Activated CD8-positive, alpha-beta T cell treated with anti-CD3 and anti-CD28 coated beads, Interleukin-2, amount 10 ng/mL, durations not matched to agents 7 days and 5 days (primary cell): ENCODE data around the gene ACYP2. TPM values are rescaled to one million over a fixed set of nuclear protein-coding genes. Genes with fewer than 3 reads are reported as not detected.
"Not testable (repeated sequence)": the region's sequence is repeated elsewhere in the genome, so short reads cannot be mapped to it uniquely, and the experiment has no call there.

ENCODE experiments used
- ATAC-seq: fragments of 150-1000 bp; cut with Tn5 transposase; one replicate; pipeline ENCODE4 v1.10.0; 2021; ENCODE audit warnings: moderate library complexity
- CTCF ChIA-PET: fragments of 350-600 bp; sonication (Branson Sonifier 250); formaldehyde crosslinking; loops from one replicate; lab custom pipeline; 2021; ENCODE audit warnings: antibody characterized with exemption; lab: Charles Lee
- POLR2A ChIA-PET: fragments of 350-600 bp; sonication (Branson Sonifier 250); formaldehyde crosslinking; loops from one replicate; lab custom pipeline; 2021; ENCODE audit warnings: antibody characterized with exemption; lab: Charles Lee
- DNase-seq: peaks from one replicate; pipeline ENCODE4 v3.0.0-alpha.2; 2020
- H3K27ac Mint-ChIP-seq: one replicate; pipeline ENCODE4 v1.8.0; 2021; ENCODE audit warnings: mild to moderate bottlenecking, mixed read lengths
- H3K27me3 Mint-ChIP-seq: one replicate; pipeline ENCODE4 v1.8.0; 2021; ENCODE audit warnings: low read depth, mixed read lengths
- H3K36me3 Mint-ChIP-seq: one replicate; pipeline ENCODE4 v1.8.0; 2021; ENCODE audit warnings: low read depth, mixed read lengths
- H3K4me1 Mint-ChIP-seq: one replicate; pipeline ENCODE4 v1.8.0; 2021; ENCODE audit warnings: low read depth, mixed read lengths
- H3K4me3 Mint-ChIP-seq: one replicate; pipeline ENCODE4 v1.8.0; 2021; ENCODE audit warnings: mild to moderate bottlenecking, mixed read lengths
- H3K9me3 Mint-ChIP-seq: one replicate; pipeline ENCODE4 v1.8.0; 2022; ENCODE audit warnings: mixed read lengths; ENCODE audit not compliant: insufficient read depth
- total RNA-seq, 2 experiments: library from RNA; stranded (reverse); gene quantifications; one replicate each; pipeline ENCODE4 v1.2.3, GENCODE V29; 2021

Gene ACYP2
- total RNA-seq, 2 experiments from 2014 or later, result 9.0 to 9.6 TPM

DNA sequence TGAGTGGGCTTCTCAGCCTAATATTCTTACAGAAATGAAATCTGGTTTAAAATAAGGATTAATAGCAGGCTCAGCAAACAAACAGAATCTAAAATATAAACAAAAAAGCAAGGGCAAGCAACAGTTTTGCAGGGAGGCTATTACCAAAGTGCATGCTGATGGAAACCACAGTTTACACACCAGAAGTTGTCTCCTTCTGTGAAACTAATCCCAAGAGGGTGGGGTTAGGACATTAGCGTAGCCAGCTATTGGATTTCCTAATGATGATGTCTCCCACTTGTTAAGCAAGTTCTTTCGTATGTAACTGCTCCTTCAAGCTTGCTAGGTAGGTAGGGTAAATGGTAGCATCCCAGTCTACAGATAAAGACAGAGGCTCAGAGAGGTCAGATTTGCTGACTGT, 205.6 kb downstream of the ACYP2 start:
- H3K4me1 Mint-ChIP-seq, result no peaks in the 10 kb centered on the region
- ChIA-PET CTCF (no interaction called here), POLR2A (no interaction called here)
- H3K36me3 Mint-ChIP-seq, result no peaks in the 10 kb centered on the region
- DNase-seq, result no peak
- no peak overlapping the region for H3K27ac Mint-ChIP-seq
- peaks cover 9% of the 10 kb centered on the region for H3K27me3 Mint-ChIP-seq
- ATAC-seq, result no peak
- H3K4me3 Mint-ChIP-seq, result no peak overlapping the region
- no peaks in the 10 kb centered on the region for H3K9me3 Mint-ChIP-seq

DNA sequence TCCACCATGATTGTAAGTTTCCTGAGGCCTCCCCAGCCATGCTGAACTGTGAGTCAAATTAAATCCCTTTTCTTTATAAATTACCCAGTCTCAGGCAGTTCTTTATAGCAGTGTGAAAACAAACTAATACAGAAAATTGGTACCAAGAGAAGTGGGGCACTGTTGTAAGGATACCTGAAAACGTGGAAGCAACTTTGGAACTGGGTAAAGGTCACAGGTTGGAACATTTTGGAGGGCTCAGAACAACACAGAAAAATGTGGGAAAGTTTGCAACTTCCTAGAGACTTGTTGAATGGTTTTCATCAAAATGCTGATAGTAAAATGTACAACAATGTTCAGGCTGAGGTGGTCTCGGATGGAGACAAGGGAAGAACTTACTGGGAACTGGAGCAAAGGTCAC, 209.1 kb downstream of the ACYP2 start:
- H3K4me1 Mint-ChIP-seq, DNase-seq, H3K9me3 Mint-ChIP-seq, ATAC-seq, H3K27me3 Mint-ChIP-seq, CTCF ChIA-PET, H3K4me3 Mint-ChIP-seq, H3K36me3 Mint-ChIP-seq, H3K27ac Mint-ChIP-seq, POLR2A ChIA-PET: not testable (repeated sequence)

DNA sequence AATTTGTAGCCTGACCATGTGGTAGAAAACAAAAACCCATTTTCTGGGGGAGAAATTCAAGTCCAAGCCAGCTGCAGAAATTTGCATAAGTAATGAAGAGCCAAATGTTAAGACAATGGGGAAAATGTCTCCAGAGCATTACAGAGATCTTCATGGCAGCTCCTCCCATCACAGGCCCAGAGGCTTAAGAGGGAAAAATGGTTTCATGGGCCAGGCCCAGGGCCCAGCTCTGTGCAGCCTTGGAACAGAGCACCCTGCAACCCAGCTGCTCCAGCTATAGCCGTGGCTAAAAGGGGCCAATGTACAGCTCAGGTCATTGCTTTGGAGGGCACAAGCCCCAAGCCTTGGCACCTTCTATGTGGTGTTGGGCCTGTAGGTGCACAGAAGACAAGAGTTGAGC, 209.7 kb downstream of the ACYP2 start:
- Mint-ChIP-seq H3K27me3 (peaks cover 11% of the 10 kb centered on the region), H3K4me1 (peaks cover 3% of the 10 kb centered on the region), H3K4me3 (no peak overlapping the region), H3K36me3 (no peaks in the 10 kb centered on the region), H3K9me3 (no peaks in the 10 kb centered on the region), H3K27ac (no peak overlapping the region)
- POLR2A ChIA-PET, result no interaction called here
- no peak for ATAC-seq
- CTCF ChIA-PET, result no interaction called here
- no peak for DNase-seq

DNA sequence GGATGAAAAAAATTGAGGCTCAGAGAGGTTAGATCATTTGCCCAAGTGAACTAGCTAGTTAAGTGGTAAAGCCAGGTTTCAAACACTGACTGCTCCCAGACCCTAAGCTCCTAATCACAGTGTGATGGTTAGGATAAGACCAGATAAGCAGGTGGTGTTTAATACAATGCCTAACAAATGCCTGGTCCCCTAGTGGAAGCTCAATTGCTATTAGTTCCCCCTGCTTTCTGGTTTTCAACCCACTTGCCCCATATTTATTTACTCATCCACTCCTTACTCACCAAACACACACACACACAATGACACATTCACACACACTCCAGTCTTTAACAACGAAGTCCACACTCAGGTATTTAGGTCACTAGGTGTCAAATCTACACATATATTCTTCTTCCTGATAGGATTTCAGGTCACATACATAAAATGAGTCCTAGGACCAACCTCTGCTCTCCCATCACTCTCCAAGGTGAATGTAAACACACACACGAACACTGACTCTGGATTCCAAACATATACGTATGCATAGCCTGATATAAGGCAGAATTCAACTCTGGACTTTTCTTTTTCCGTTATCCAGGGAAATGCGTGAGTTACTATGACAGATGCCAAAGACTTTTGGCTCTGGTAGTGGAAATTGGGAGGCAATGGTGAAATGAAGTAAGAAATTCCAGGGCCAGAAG, 214.2 kb downstream of the ACYP2 start:
- peak overlapping the region; percentile 79 for H3K4me3 Mint-ChIP-seq
- no peak overlapping the region for H3K27ac Mint-ChIP-seq
- H3K9me3 Mint-ChIP-seq, result no peaks in the 10 kb centered on the region
- DNase-seq, result no peak
- peaks cover 14% of the 10 kb centered on the region for H3K4me1 Mint-ChIP-seq
- ChIA-PET POLR2A (no interaction called here), CTCF (interaction anchor here (0.6 to 1.3 kb wide), 2 partner anchors 18 to 203 kb away, joined by 3 read pairs; no protein-coding TSS in a partner anchor)
- no peak for ATAC-seq
- no peaks in the 10 kb centered on the region for H3K36me3 Mint-ChIP-seq
- H3K27me3 Mint-ChIP-seq, result peaks cover 21% of the 10 kb centered on the region

DNA sequence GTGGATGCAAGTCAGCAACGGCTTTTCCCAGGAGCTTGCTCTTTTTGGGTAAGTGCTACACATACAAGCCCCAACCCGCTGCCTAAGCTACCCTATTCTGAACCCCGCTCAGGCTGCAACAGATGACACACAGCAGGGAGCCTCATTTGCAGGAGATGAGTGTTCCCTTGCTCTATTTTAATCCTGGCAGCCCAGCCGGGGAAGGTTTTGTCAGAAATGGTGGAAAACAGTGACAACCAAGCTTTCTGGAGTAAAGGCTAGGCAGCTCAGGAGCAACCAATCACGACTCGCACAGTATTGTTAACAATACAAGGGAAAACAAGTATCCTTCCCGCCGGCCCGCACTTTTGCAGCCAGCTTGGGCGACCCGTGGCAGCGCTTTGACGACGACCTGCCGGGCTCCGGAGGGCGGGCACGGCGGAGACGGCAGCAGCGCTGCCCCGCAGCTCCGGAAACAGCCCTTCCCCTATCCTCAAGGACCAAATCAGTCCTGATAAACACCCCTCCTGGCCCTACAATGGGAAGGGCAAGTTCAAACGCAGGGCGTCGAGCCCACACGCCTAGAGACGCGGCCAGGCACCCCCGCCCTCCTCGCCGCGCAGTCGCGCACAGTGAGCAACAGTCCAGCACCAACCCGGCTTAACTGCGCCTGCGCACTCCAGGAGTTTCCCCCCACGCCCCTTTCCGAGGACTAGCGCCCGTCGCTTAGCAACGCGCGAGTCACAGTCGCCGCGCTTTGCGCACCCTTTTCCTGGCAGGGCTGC, 214.9 kb downstream of the ACYP2 start:
- H3K27me3 Mint-ChIP-seq, result peaks cover 24% of the 10 kb centered on the region
- H3K9me3 Mint-ChIP-seq, result no peaks in the 10 kb centered on the region
- ChIA-PET CTCF (interaction anchor here (1.3 kb wide), 1 partner anchor 19 kb away, joined by 3 read pairs; no protein-coding TSS in a partner anchor), POLR2A (interaction anchor here (0.6 kb wide), 1 partner anchor 260 kb away, joined by 3 read pairs; no protein-coding TSS in a partner anchor)
- DNase-seq (peak; percentile 93), ATAC-seq (peak; percentile 99)
- peak overlapping the region; percentile 79 for H3K4me3 Mint-ChIP-seq
- peaks cover 14% of the 10 kb centered on the region for H3K4me1 Mint-ChIP-seq
- H3K36me3 Mint-ChIP-seq, result no peaks in the 10 kb centered on the region
- H3K27ac Mint-ChIP-seq, result peak overlapping the region; percentile 69

DNA sequence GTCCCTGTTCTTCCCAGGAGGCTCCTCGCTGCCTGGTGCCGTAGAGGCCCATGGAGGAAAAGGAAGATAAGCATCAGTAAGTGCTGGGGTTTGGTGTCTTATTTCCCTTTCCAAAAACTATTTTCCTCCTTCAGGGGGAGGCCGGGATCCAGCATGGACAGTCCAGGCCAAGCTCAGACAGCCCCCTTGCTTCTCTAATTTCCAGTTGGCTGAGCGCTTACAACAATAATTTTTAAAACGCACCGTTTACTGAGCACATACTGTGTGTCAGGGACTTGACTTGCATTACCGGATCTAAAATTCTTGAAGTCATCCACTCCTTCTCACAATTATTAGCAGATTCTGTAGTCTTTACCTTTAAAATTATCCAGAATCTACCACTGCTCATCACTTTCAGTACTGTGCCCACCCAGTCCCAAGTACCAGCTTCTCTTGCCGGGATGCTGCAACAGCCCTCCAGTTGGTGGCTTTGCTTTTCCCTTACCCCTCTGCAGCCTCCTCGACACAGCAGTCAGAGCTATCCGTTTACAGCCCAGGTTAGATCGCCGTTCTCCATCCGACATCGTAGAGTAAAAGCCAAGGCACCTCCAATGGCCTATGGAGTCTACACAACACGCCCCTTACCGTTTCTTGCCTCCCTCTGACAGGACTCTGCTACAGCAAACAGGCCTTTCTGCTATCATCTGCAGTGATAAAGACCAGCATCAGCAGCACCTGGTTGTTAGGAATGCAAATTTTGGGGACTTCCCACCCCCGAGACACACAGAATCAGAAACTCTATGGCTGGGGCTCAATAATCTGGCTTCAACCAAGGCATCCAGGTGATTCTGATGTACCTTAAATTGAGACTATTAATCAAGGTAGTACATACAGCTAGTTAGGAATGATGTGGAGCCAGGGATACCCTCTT, 215.8 kb downstream of the ACYP2 start:
- Mint-ChIP-seq H3K36me3 (no peaks in the 10 kb centered on the region), H3K27me3 (peaks cover 24% of the 10 kb centered on the region), H3K4me1 (peaks cover 14% of the 10 kb centered on the region), H3K27ac (peak overlapping the region; percentile 69), H3K4me3 (peak overlapping the region; percentile 79), H3K9me3 (no peaks in the 10 kb centered on the region)
- ATAC-seq (peak; percentile 32), DNase-seq (no peak)
- ChIA-PET CTCF (no interaction called here), POLR2A (interaction anchor here (0.6 kb wide), 1 partner anchor 261 kb away, joined by 3 read pairs; no protein-coding TSS in a partner anchor)

- Mint-ChIP-seq H3K27me3 (peaks cover 24% of the 10 kb centered on the region), H3K4me3 (no peak overlapping the region), H3K27ac (no peak overlapping the region), H3K36me3 (no peaks in the 10 kb centered on the region), H3K4me1 (peaks cover 14% of the 10 kb centered on the region), H3K9me3 (no peaks in the 10 kb centered on the region)
- no peak for ATAC-seq
- DNase-seq, result no peak
- ChIA-PET POLR2A (no interaction called here), CTCF (no interaction called here)
Measured at GRCh38 chr2:54332386-54332785, 217.0 kb downstream of the ACYP2 start.

- peaks cover 17% of the 10 kb centered on the region for H3K27me3 Mint-ChIP-seq
- ChIA-PET CTCF (interaction anchor here (0.8 to 1.5 kb wide), 2 partner anchors 20 to 230 kb away, joined by 3 to 7 read pairs; no protein-coding TSS in a partner anchor), POLR2A (interaction anchor here (0.6 kb wide), 1 partner anchor 299 kb away, joined by 3 read pairs; no protein-coding TSS in a partner anchor)
- no peak for ATAC-seq
- no peaks in the 10 kb centered on the region for H3K36me3 Mint-ChIP-seq
- H3K4me3 Mint-ChIP-seq, result no peak overlapping the region
- no peak overlapping the region for H3K27ac Mint-ChIP-seq
- DNase-seq, result no peak
- H3K4me1 Mint-ChIP-seq, result peaks cover 1% of the 10 kb centered on the region
- H3K9me3 Mint-ChIP-seq, result no peaks in the 10 kb centered on the region
Measured at GRCh38 chr2:54336136-54336976, 220.9 kb downstream of the ACYP2 start.

DNA sequence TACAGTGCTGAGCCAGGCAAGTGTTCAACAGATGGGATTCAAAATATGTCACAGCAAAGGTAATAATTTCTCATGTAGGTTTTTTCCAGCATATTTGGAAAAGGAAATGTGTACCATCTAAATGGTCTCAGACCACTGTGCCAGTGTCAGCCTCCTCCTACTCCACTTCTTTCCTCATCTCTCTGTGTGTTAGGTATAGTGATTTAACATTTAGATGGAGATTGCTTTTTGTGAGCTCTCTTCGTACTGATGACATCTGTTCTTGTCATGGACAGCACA, 221.5 kb downstream of the ACYP2 start:
- Mint-ChIP-seq H3K36me3 (no peaks in the 10 kb centered on the region), H3K4me1 (no peaks in the 10 kb centered on the region), H3K4me3 (no peak overlapping the region), H3K27me3 (peaks cover 15% of the 10 kb centered on the region), H3K9me3 (no peaks in the 10 kb centered on the region), H3K27ac (no peak overlapping the region)
- CTCF ChIA-PET, result interaction anchor here (0.8 to 1.5 kb wide), 2 partner anchors 19 to 230 kb away, joined by 3 to 7 read pairs; no protein-coding TSS in a partner anchor
- no peak for DNase-seq
- no peak for ATAC-seq
- POLR2A ChIA-PET, result interaction anchor here (0.6 kb wide), 1 partner anchor 298 kb away, joined by 3 read pairs; no protein-coding TSS in a partner anchor

- ATAC-seq (no peak), DNase-seq (no peak)
- Mint-ChIP-seq H3K9me3 (no peaks in the 10 kb centered on the region), H3K4me3 (no peak overlapping the region), H3K4me1 (no peaks in the 10 kb centered on the region), H3K27ac (no peak overlapping the region), H3K27me3 (peaks cover 25% of the 10 kb centered on the region), H3K36me3 (no peaks in the 10 kb centered on the region)
- ChIA-PET CTCF (no interaction called here), POLR2A (interaction anchor here (0.6 kb wide), 1 partner anchor 273 kb away, joined by 3 read pairs; no protein-coding TSS in a partner anchor)
Measured at GRCh38 chr2:54341656-54342055, 226.2 kb downstream of the ACYP2 start.

- ChIA-PET POLR2A (no interaction called here), CTCF (no interaction called here)
- Mint-ChIP-seq H3K4me3 (no peak overlapping the region), H3K27me3 (peaks cover 26% of the 10 kb centered on the region), H3K9me3 (no peaks in the 10 kb centered on the region), H3K36me3 (no peaks in the 10 kb centered on the region), H3K27ac (no peak overlapping the region), H3K4me1 (no peaks in the 10 kb centered on the region)
- ATAC-seq, result no peak
- no peak for DNase-seq
Measured at GRCh38 chr2:54342603-54343002, 227.2 kb downstream of the ACYP2 start.
